HG03135 (cell line): ENCODE data around the gene NDC1.
"Not testable (repeated sequence)": the region's sequence is repeated elsewhere in the genome, so short reads cannot be mapped to it uniquely, and the experiment has no call there.

Experiments
- ATAC-seq: cut with Tn5 transposase; IDR thresholded peaks from one replicate; pipeline ENCODE4 v1.9.1; 2021; ENCODE audit warnings: mild to moderate bottlenecking, moderate library complexity; ENCODE audit not compliant: unreplicated experiment

Gene NDC1

DNA sequence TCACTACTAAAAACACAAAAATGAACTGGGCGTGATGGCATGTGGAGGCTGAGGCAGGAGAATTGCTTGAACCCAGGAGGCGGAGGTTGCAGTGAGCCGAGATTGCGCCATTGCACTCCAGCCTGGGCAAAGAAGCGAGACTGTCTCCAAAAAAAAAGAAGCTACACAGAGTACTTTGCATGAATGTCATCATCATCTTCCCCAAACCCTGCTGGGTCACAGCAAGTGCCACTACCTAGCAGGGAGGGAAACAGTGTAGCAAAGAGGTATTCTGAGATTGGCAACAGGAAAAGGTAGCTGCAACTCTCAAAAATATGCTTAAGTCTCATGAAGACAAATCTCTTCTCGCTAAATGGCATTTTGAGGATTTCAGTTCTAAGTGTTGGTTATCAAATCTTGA, 12.8 kb downstream of the NDC1 start:
- ATAC-seq = no peak

DNA sequence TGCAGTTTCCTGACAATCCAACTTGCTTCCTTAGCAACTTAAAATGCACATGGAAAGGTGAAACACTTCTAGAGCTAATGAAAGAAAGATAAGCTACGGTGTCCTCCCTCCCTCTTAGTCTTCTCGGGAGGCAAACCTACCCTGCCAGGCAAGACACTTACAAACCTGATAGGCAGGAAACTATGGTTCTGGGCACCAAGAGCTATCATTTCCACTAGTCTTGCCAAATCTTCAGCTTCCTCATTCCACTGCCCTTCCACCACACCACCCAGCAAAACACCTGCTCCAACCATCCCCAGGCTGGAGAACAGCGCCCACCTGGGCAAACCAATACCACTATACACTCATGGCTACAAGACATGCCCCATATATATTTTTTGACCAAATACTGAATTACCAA, 15.2 kb downstream of the NDC1 start:
- no peak for ATAC-seq

DNA sequence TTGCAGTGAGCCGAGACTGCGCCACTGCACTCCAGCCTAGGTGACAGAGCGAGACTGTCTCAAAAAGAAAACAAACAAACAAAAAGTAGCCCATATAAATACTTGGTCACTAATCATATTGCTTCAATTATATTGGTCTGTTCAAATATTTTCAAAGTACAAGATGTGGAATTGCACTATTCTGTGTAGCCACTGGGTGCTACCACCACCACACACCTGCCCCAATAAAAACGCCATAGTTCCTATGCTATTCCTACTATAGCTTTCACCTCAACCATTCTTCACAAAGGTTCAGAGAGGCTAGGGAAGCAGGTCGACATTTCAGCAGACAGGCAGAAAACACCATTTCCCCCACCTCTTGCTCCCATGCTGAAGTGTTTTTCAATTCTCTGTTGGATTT, 16.7 kb downstream of the NDC1 start:
- no peak for ATAC-seq

DNA sequence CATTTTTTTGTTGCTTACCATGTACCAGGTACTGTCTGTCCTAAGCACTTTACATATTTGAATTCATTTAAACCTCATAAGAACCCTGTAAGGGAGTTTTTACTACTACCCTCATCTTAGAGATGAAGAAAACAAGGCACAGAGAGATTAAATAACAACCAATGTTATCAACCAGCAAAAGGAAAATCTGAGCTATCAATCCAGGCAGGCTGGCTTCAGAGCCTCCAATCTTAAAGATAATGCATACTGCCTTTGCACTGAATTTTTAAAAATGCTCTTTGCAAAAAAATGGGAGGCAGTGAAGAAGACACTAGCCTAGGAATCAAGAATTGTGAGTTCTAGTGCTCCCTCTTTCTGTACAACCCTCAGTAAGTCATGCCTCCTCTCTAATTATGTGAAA, 18.7 kb downstream of the NDC1 start:
- ATAC-seq = no peak

DNA sequence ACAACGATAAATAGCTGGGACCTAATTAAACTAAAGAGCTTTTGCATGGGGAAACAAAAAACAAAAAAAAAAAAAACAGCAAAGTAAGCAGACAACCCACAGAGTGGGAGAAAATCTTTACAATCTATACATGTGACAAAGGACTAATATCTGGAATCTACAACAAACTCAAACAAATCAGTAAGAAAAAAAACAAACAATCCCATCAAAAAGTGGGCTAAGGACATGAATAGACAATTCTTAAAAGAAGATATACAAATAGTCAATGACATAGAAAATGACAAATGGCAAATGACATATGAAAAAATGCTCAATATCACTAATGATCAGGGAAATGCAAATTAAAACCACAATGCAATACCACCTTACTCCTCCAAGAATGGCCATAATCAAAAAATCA, 21.5 kb downstream of the NDC1 start:
- ATAC-seq = not testable (repeated sequence)

DNA sequence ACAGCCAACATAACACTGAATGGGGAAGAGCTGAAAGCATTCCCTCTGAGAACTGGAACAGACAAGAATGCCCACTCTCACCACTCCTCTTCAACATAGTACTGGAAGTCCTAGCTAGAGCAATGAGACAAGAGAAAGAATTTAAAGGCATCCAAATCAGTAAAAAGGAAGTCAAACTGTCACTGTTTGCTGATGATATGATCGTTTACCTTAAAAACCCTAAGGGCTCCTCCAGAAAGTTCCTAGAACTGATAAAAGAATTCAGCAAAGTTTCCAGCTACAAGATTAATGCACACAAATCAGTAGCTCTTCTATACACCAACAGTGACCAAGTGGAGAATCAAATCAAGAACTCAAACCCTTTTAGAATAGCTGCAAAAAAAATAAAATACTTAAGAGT, 22.6 kb downstream of the NDC1 start:
- ATAC-seq = not testable (repeated sequence)

DNA sequence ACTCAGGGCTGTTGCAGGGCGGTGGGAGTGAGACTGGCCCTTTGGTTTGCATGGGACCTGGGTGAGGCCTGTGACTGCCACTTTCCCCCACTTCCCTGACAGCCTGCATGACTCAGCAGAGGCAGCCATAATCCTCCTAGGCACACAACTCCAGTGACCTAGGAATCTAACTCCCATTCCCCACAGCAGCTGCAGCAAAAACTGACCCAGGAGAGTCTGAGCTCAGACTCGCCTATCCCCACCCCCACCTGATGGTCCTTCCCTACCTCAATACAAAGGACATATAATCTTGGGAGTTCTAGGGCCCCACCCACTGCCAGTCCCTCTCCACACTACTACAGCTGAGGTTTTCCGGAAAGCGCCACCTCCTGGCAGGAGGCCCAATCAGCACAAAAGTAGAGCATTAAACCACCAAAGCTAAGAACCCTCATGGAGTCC, 26.7 kb downstream of the NDC1 start:
- ATAC-seq = no peak

DNA sequence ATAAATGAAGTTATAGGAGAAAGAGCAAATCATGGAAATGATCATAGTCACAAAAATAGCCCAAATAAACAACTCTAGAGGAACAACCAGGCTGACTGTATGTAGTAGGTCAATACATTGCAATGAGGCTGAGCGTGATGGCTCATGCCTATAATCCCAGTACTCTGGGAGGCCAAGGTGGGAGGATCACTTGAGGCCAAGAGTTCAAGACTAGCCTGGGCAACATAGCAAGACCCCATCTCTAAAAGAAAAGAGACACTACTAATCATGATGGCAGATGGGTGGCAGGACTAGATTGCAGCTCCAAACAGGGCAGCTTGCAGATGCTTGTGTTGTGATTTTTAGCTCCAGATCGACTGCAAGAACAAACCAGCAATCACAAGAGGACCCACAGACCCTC, 27.6 kb downstream of the NDC1 start:
- ATAC-seq = no peak

DNA sequence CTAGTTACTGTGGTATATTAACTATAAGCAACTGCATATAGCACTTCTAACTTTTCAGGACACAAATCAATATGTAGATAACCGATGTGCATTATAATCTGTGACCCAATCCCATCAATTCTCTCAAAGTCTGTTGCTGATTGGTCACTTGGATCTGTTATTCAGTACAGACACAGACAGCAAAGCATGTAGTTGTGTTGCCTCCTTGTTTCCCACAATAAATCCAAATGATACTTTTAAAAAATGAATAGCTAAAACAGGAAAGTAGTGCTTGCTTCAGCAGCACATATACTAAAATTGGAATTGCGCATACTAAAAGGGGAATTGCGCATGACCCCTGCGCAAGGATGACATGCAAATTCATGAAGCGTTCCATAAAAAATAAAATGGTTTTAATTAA, 28.1 kb downstream of the NDC1 start:
- no peak for ATAC-seq

DNA sequence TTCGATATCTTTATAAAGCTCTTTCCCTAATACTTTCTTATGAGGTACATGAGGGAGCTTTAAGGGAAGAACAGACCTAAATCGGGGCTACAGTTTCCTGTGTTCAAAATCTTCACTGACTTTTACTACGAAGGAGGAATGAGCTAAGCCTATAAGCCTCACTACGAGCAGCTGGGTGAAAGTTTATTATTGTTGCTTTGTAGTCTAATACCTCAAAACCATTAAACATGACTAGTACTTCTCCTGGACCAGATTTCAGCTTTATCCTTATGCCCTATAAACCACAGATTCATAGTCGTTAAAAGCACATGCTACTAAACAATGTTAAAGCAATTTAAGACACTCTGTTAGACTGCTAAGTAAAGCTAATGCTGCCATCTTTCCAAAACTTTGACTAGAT, 30.2 kb downstream of the NDC1 start:
- ATAC-seq = no peak

DNA sequence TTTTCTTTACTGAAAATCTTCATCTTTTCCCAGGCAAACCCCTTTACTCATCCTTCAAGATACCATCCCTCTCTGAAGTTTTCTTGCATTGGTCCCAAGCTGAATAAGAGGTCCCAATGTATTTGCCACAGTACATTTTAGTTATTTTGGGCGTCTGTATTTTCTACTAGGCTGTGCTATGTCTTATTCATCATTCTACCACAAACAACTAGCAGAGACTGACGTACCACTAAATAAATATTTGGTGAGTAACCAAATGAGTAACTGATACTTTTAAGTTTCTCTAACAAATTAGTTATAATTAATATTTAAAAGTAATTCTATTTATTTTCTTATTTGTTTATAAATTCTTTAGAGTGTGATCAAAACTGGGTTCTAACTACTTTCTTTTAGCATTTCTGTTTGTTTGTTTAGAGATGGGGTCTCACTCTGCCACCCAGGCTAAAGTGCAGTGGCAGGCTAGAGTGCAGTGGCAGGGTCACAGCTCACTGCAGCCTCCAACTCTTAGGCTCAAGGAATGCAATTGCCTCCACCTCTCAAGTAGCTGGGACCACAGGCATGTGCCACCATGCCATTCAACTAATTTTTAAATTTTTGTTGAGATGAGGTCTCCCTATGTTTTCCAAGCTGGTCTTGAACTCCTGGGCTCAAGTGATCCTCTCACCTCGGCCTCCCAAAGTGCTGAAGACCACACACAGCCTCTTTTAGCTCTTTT, 33.1 kb downstream of the NDC1 start:
- ATAC-seq = no peak

DNA sequence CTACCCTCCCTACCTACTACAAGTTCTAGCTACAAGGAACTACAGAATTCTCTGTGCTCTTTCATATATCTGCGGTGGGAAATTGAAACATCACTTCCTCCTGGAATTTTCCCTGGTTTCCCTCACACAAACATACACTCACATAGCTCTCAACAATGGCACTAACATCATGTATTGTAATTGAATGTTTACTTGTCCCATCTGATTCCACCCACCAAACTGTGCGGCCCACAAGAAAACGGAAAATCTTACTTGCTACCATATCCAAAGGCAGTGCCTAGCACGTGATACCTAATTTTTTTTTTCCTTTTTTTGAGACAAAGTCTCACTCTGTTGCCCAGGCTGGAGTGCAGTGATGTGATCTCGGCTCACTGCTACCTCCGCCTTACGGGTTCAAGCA, 33.9 kb downstream of the NDC1 start:
- no peak for ATAC-seq

DNA sequence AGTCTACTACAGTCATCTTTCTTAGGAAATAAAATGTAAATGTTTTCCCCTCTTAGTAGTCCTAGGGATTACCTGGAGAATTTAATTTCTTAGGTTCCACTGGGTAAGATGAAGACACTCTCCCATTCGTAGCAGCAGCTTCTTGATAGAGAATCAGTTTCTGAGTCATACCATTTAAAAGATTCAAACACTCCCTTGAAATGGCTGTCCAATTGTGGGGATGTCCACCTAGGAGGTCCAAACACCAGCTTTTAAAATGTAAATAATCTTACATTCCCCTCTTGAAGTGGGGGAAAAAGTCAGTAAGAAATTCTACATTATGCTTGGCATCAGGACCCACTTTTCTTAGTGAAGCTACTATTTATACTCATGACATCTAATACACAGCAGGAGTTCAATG, 37.5 kb downstream of the NDC1 start:
- no peak for ATAC-seq

DNA sequence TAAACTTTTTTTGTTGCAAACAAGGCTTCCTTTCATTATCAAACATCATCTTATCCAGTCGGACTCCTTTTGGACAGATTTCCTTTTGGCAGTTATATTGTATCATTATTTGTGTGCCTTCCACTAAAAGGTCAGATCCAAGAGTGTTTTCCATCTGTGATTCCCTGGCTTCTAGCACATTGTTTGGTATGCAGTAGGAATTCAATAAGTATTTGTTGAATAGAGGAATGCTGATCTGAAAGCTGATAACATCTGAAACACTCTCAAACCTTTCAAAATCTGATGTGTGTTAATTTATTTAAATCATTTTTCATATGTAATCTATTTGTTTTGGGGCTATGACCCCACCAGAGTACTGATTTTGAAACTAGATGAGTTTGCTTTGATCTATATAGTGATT, 39.0 kb downstream of the NDC1 start:
- no peak for ATAC-seq

DNA sequence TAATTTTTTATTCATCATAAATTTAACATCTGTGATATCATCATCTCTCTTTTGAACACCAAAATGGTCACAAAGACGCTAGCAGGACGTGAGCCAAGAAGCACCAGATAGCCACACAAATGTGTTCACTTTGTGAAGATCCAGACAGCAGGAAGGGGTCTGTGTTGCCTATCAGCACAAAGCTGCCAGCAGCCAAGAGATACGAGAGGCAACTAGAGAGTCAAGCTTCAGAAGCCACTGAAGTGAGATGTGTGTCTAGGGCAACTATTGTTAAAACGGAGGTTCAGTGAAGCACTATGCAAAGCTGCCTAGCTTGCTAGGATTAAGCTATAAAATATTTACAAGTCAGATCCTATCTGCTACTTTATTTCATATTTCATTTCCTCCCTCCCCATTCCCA, 45.3 kb downstream of the NDC1 start:
- no peak for ATAC-seq

DNA sequence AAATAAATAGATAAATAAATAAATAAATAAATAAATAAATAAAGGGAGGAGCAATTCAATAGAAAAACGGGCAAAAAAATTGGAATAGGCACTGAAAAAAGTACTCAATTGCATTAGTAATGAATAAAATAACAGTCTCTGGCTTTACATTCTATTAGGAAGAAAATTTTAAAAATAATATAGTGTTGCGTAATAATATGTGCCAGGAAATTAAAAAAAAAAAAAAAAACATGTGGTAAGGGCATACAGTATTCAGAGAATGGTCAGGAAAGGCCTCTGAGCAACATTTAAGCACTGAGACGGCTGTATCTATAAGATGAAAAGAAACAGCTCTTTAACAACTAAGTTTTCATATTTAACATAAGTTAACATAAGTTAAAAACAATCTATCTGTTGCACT, 50.4 kb downstream of the NDC1 start:
- ATAC-seq = no peak

DNA sequence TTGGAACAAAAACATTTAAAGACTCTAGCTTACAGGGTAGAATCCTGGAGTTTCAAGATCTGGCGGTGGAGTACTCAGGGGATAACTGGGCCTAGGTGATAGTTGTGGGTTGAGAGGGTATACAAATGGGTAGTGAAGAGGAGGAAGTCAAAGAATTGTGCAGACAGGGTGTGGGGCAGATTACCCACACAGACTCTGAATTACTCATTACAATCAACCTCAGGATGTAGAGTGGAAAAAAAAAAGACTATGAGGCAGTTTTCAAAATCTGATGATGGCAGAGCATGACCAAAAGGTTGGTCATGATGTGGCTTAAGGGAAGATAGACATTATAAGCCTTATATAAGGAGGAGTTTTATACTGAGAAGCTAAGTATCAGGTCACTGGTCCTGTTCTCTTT, 55.0 kb downstream of the NDC1 start:
- ATAC-seq = no peak

DNA sequence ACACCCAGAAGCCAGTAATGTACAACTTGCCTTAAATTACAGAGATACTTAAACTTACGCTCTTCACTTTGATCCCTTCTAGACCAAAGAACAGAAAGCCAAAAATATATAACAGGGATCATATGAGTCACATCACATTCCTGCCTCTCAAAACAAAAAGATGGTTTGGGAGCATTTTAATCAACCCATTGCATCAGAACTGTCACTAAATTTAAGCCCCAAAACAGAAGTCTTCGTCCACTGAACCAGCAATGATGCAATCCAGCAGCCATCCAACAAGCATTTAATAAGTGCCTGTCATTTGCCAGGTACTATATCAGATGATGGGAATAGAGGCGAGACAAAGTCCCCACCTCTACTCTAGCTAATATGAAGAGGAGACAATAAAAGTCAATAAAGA, 56.4 kb downstream of the NDC1 start:
- no peak for ATAC-seq

DNA sequence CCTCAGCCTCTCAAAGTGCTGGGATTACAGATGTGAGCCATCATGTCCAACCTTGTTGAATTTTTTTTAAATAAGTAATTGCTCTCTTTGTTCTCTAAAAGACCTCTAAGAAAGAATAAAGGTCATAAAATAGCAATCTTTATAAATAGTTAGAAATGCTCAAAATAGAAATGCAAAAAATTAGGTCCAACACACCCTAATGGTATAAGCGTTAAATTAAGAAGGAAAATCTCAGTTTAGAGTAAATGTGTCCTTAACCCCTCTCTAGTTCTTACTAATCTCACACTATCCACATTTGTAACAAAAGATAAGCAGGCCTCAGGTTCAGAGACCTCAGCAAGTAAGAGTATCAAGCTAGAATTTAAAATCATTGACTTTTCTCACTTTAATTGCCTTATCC, 60.8 kb downstream of the NDC1 start:
- ATAC-seq = no peak

DNA sequence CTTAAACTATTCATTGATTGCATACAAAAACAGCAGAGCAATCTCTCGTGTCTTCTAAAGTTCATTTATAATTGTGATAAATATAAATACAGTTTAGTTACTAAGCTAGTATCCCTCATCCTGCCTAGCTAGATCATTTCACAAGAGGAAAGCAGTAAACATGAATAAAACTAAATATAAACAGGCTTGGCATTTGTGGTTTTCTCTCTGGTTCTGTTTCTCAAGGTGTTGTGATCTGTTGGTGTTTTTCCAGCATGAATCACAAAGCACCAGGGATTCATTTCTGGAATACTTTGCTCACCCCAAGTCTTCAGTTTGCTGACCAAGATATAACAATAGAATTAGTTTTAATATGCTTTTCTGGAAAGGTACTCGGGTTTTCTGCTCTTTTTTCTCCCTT, 66.4 kb downstream of the NDC1 start:
- no peak for ATAC-seq

DNA sequence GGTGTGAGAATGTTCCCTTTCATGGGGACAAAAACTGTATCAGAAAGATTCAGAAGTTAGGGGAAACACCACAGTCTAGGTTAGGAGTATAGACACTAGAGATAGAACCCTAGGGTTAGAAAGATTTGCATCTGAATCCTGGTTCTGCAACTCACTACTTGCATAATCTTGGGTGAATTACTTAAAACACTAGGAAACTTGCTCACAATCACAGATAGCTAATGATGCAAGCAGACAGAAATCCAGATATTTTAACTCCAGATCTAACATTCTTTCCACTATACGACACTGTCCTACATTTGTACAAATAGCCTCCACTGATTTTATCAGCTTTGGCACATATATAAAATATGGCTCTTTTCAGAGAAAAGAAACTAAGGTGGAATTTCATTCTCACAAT, 68.3 kb downstream of the NDC1 start:
- no peak for ATAC-seq

DNA sequence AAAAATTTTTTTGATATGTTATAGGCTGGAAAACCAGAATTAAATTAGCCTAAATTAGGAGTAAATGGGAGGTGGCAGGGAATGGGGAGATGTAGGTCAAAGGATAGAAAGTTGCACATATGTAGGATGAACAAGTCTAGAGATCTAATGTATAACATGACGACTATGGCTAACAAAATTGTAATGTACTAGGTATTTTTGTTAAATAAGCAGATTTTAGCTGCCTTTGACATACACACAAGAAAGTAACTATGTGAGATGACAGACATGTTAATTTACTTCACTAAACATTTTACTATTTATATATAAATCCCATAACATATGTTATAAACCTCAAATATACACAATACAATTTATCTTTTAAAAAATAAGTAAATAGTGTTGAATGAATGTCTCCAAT, 68.9 kb downstream of the NDC1 start:
- ATAC-seq = no peak

DNA sequence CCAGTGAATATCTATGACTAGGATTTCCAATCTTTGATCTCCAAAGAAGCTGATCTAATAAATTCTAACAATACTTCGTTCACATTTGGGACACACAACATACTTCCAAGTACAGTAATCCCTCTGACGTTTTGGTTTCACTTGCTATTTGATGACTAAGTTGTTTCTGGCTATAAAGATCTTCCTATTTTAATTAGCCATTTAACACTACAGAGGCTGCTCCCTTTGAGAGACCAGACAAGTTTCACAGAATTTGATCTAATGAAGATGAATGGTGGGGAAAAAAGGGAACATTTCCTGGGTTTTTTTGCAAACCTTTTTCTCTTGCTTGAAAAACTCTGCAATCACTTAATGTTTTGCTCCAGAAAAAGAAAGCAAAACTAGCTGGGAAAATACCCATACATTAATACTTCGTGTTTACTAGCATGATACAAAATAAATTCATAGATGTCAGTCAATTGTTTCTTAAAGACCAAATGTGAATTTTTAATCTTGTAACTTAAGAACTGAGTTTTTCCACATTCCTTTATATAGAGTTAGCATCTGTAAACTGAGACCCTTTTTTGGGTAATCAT, 71.2 kb downstream of the NDC1 start:
- no peak for ATAC-seq
